ENCODE data around the gene PDE7B.

The PDE7B gene

GRCh38 chr6:135883536-135883935, 32.0 kb downstream of the PDE7B start:
- in situ Hi-C loops (cut with MboI; ENCODE audit: low sequenced_read_pairs) = no loop called here

DNA sequence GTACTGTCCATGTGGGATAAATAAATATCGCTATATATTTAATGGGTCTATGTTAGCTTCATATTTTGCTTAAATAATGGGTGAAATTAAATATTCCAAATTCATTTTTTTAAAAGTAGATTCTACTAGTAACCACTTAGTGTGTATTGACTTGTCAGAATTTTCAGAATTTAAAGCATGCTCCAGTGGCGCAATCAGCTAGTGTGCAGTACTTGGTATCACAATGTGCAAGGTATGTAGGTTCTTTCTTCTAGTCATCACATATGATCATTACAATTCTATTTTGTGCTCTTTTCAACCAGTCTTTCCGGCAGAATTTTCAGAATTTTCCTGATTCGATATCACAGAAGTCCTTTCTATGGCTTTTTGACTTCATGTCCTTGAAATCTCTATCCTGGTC, 32.6 kb downstream of the PDE7B start:
- in situ Hi-C loops (cut with MboI; ENCODE audit: low sequenced_read_pairs) = no loop called here

- in situ Hi-C loops (cut with MboI; ENCODE audit: low sequenced_read_pairs) = no loop called here
Measured at GRCh38 chr6:135887069-135887468, 35.6 kb downstream of the PDE7B start.

DNA sequence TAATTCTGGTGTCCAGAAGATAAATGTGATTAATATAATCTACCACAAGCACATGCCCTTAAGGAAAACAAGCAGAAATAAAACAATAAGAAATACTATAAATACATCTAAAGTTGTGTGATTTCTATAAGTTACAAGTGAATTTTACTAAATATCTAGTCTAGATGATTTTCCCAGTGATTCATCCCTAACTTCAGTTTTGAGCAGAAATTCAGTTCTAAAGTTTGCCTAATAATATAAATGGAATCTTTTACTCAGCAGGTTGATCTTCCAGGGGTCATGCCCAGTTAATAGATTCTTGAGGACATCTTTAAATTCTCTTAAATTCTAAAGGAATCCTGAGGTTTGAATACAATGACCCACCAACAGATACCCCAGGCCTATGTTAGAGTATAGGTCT, 37.3 kb downstream of the PDE7B start:
- in situ Hi-C loops (cut with MboI; ENCODE audit: low sequenced_read_pairs) = no loop called here

GRCh38 chr6:135890876-135891275, 39.4 kb downstream of the PDE7B start:
- in situ Hi-C loops (cut with MboI; ENCODE audit: low sequenced_read_pairs) = no loop called here

GRCh38 chr6:135891710-135892109, 40.2 kb downstream of the PDE7B start:
- in situ Hi-C loops (cut with MboI; ENCODE audit: low sequenced_read_pairs) = no loop called here

GRCh38 chr6:135895231-135895911, 43.9 kb downstream of the PDE7B start:
- in situ Hi-C loops (cut with MboI; ENCODE audit: low sequenced_read_pairs) = no loop called here

DNA sequence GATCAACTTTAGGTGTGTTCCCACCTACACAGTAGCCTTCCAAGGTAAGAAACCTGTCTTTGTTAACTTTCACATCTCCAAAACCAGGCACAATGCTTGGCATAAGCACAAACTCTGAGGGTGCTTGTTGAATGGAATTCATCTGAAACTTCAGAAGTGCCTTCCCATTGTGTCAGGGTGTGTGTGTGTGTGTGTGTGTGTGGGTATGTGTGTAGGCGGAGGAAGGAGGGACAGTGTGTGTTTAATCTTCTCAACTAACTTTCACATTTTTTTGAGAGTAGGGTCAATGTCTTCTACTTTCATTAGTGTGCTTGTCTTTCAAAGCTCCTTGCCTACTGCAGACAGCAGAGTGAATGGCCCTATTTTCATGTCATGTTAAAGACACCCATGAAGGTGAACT, 45.6 kb downstream of the PDE7B start:
- in situ Hi-C loops (cut with MboI; ENCODE audit: low sequenced_read_pairs) = no loop called here

DNA sequence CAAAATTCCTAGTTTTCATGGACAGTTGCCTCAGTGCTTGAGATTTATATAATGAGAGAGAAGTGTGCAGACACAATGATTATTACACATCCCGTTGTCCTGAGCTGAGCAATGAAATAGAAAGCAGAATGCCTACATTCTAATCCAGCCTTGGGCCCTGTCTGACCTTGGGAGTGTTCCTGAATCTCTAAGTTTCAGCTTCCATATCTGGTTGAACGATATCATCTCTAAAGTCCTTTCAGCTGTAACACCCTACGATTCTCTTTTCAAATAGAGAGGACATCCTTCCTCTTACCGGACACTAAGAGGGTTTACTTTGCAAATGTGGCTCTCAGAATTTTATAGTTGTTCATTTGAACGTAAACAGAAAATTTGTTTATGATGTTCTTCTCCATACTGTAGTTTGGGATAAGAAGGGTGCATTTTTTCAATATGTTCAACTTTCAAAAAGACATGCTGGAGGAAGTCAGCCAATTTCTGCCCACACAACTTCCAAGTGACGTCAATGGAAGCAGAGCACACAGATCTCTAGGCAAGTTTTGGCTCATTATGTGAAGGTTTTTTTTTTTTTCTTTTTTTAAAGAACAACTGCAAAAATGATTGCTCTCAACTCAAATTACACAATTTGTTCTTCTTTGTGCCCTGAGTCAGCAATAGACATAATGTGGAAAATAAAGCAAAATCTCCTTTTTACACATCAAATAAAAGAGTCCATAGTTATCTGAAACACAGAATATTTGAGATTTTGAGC, 50.4 kb downstream of the PDE7B start:
- in situ Hi-C loops (cut with MboI; ENCODE audit: low sequenced_read_pairs) = no loop called here

DNA sequence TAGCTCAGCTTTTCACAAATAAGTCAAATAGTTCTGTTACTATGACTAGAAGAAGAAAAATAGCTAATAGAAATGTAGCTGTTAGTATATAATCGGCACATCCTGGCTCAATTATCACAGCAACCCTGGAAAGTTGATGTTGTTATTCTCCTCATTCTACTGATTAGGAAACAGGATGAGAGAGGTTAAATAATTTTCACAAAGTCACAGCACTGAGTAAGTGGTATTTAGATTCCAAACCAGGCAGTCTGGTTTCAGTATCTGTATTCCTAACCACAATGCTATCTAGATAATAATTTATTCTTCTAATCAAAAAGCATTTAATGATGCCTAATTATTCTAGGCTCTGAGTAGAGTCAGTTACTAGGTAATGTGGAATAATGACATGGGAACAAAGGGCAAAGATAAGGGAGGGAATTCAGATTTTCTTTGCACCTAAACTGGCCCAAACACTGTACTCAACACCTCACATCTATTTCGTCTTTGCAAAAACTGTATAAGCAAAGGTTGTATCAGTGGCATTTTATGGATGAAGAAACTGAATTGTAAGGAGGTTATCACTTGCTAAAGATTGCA, 51.3 kb downstream of the PDE7B start:
- in situ Hi-C loops (cut with MboI; ENCODE audit: low sequenced_read_pairs) = no loop called here

DNA sequence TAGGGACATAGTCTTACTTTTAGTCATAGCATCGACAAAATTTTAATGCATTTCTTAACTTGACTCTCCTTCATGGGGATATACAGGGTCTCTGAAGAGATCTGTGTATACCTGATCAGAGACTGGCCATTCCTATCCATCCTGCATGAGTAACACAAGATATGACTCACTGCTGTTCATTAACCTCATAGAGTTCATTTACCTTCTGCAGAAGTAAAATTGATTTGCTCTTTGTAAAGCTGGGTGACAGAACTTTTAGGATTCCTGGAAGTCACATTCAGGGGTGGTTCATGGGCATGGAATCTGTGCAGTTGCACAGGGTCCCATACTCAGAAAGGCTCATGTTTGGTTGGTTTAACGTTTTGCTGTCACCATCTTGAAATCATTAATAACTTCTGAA, 53.2 kb downstream of the PDE7B start:
- in situ Hi-C loops (cut with MboI; ENCODE audit: low sequenced_read_pairs) = no loop called here

- in situ Hi-C loops (cut with MboI; ENCODE audit: low sequenced_read_pairs) = no loop called here
Measured at GRCh38 chr6:135905604-135906300, 54.3 kb downstream of the PDE7B start.

DNA sequence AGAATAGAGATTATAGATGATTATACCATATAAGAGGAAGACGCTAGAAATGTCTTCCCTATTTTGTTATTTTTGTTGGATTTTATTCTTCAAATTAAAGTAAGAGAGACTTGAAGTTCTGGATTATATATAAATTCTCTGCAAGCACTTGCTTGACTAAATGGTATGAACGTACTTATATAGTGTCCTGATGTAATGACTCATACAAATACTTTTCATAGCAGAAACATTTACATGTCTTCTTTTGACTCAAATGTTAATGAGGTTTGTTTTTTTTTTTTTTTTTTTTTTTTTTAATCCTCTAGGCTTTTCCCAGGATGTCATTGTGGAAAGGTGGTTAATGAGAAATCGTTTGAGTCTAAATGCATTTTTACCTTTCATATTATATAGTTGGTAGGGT, 55.0 kb downstream of the PDE7B start:
- in situ Hi-C loops (cut with MboI; ENCODE audit: low sequenced_read_pairs) = no loop called here

- in situ Hi-C loops (cut with MboI; ENCODE audit: low sequenced_read_pairs) = no loop called here
Measured at GRCh38 chr6:135906972-135907465, 55.5 kb downstream of the PDE7B start.

- in situ Hi-C loops (cut with MboI; ENCODE audit: low sequenced_read_pairs) = no loop called here
Measured at GRCh38 chr6:135909737-135910387, 58.4 kb downstream of the PDE7B start.

GRCh38 chr6:135910790-135911618, 59.5 kb downstream of the PDE7B start:
- in situ Hi-C loops (cut with MboI; ENCODE audit: low sequenced_read_pairs) = no loop called here

DNA sequence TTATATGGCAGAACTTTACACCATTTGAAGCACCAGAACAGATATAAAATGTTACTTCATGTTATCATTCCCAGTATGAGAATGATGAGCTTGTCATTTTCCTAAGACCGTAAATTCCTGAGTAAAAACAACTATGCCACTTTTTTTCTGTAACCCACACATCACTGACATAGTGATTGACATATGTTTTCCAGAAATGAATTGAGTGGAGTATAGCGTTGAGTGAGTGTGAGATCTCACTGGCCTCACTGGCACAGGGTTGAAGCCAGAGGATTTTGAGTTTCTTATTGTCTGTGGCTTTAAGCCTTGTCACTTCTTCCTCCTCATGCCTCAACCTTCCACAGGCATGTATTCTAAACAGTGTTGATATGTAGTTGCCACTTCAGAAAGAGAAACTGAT, 62.3 kb downstream of the PDE7B start:
- in situ Hi-C loops (cut with MboI; ENCODE audit: low sequenced_read_pairs) = no loop called here

DNA sequence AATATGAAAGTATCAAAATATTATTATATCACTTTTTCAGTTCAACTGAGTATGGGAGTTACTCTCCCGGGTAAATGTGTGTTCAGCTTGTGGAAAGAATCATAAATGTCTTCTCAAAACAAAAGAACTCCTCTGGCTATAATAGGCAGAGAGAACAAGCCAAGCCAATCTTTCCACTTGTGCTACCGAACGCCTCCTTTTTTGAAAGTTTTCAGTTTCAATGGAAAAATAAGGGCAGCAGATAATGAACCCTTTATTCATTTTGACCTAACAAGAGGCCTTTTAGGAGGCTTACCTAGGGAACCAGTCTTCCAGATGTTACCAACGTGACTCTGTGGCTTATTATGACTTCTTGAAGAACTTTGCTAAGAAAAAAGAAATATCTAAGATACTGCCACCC, 67.5 kb downstream of the PDE7B start:
- in situ Hi-C loops (cut with MboI; ENCODE audit: low sequenced_read_pairs) = no loop called here

DNA sequence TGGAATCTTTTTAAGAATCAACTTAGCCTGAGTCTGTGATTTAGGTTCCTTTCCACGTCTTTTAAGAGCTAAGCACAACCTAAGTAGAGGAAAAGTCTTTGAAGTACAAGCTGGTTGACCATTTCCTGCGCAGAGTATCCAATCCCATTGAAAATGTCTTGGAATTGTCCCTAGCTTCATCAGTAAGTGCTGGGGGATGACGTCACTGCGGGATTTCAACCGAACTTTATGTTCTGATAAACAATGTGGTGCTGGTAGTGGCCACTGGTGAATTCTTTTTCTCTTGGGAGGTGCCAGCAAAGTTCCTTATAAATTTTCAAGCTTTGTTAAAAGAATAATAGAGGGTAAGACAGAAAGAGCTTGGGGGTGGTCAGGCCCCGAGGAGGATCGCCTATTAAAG, 69.2 kb downstream of the PDE7B start:
- in situ Hi-C loops (cut with MboI; ENCODE audit: low sequenced_read_pairs) = no loop called here

GRCh38 chr6:135921188-135921587, 69.7 kb downstream of the PDE7B start:
- in situ Hi-C loops (cut with MboI; ENCODE audit: low sequenced_read_pairs) = no loop called here

Measured in HL-60/S4 treated with retinoic acid at 250 ng/mL for 4 days and 3 days (cell line).